GM18873 (cell line): Measurements from ENCODE around the gene PTRHD1.

ENCODE experiments used
- ATAC-seq: cut with Tn5 transposase; IDR thresholded peaks from one replicate; pipeline ENCODE4 v1.9.1; 2021; ENCODE audit warnings: mild to moderate bottlenecking, moderate library complexity, moderate number of reproducible peaks; ENCODE audit not compliant: unreplicated experiment, low FRiP score

Gene PTRHD1

DNA sequence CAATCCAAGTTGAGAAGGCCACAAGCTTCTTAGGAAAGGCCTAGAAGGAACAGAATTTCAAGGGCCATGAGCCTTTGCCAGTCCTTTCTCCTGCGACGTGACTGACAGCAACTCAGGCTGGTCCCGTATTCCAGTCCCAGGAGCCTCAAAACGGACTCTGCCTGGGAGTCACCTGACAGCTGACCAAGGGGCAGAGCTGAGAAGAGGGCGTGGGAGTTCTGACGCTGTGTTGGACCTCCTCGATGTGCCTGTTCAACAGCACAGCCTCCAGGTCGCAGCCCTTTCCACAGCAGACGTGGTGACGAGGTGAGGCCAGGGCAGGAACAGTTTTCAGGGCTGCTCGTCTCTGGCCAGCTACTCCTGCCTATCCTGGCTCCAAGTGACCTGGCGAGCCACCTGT lies 37.6 kb upstream of the PTRHD1 start:
- ATAC-seq: no peak

DNA sequence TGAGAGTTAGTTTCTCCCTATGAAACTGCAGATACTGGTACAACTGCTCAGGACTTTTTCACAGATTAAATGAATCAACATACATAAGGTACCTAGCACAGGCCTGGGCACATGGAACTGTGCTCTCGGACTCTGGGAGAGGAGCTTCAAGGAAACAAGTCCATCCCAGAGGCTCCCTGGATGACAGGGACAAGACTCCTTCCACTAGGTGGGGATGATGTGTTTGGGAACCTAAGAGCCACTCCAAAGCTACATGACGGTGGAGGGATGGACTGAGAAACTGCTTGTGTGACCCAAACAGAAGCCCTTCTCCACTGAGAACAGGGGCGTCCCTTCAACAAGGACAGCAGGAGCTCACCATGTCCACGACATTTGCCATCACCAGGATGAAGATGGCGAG lies 37.2 kb upstream of the PTRHD1 start:
- no peak for ATAC-seq

DNA sequence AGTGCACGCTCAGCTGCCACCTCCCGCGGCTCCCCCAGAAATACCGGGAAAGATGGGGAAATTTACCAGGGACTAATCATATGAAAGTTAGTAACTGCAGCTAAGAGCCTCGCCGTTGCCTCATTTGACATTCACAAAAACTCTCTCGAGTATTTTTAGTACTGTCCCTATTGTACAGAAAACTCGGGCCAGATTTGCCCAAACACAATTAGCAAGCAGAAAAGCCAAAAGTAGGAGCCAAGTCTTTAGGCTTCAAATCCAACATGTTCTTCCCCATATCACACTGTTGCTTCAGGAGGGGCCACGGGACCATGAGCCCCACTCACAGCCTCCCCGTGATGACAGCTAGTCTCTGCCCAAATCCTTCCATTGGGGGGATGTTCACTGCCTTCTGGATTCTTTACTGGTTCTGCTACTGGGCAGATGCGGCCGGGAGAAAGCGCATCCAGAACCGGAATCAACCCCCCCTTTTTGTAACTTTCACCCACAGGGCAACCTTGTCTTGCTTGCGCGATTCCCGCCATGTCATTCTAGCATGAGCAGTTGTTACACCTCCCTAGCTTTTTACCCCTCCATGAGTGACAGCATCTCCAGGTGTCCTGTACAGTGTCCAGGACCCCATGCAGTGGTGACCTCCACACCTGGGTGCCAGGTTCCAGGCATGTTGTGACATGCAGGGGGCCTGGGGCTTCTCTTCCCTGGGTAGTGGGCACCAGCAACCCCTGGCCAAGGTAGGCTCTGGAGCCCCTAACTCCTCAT lies 35.2 kb upstream of the PTRHD1 start:
- ATAC-seq: no peak

DNA sequence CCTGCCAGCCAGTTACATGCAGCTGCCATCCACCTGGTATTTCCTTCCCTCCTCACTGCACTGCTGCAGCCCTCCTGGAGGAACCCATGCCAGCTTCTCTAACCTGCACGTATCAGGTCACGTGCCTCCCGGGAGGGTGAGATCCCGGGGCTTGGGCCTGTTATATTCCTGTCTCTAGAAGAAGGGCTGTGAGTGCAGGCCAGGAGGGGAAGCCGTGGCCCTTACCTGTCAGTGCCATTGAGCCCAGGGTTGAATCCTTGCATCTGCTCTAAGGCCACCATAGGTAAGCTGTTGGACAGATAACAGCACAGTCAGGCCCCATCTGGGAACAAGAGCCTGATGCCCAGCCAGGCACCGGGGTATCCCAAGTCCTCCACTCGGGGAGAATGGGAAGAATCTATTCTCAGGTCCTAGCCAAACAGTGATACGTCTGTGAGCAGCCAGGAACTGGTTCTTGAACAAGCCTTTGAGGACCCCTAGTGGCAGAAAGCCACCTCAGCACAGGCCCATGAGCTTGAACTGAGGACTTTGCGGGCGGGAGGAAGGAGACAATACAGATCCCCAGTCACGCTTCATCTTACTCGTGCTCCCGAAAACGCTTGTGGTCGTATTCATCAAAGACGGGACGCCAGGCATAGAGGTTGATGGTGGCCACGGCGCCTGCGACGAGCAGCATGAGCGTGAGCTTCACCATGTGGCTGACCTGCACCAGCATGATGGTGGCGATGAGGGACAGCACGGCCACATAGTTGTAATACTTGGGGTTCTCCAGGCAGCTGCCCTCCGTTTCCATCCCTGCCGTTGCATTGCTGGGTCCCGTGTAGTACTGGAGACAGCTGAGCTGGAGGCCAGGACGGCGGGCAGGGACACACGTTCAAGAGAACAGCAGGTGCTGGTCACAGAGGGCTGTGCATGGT lies 34.4 kb upstream of the PTRHD1 start:
- ATAC-seq: no peak

DNA sequence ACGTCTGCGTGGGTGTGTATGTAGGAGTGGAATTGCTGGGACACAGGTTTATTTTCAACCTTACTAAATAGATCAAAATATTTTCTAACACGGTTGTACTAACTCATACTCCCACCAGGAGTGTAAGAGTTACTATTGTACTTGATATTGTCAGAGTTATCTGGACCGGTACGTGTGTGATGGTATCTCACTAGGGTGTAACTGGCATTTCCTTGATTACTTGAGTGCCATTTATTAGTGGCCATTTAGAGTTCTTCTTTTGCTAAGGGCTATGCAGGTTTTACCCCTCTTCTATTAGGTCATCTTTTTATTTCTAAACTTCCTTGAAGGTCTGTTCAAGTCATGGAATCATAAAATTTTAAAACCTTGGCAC lies 33.6 kb upstream of the PTRHD1 start:
- ATAC-seq: no peak

DNA sequence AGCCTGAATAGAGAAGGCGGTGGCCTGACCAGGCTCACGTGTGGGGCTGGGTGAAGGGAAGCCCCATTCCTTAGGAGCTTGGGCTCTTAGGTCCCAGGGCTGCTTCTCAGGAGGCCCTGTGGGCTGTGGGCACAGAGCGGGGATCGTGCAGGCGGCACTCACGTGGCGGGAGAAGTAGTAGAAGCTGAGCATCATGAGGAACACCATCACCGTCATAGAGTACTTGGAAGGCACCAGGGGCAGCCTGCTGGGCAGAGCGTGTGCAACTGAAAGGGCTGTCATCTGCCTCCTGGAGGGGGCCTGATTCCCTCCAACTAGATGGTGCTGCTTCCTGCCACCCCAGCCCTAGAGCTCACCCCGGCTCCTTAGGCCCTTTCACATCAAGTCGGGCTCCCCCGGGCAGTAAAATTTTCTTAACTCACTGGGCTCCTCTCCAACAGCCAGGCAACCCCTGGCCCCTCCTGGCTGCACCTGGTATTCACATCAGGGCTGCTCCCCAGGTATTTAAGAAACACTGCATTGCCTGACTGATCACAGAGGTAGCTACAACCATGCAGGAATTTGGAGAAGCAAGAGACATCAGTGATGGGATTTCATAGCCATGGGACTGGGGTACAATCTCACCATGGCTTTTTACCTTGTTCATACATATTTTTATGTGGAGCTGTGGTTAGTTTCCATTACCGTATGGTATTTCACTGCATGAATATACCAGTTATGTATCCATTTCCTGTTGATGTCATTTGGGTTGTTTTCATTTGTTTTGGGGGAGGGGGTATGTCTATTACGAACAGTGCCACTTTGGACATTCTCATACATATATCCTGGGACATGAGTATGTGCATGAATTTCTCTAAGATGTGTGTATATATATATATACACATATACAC lies 32.9 kb upstream of the PTRHD1 start:
- no peak for ATAC-seq

DNA sequence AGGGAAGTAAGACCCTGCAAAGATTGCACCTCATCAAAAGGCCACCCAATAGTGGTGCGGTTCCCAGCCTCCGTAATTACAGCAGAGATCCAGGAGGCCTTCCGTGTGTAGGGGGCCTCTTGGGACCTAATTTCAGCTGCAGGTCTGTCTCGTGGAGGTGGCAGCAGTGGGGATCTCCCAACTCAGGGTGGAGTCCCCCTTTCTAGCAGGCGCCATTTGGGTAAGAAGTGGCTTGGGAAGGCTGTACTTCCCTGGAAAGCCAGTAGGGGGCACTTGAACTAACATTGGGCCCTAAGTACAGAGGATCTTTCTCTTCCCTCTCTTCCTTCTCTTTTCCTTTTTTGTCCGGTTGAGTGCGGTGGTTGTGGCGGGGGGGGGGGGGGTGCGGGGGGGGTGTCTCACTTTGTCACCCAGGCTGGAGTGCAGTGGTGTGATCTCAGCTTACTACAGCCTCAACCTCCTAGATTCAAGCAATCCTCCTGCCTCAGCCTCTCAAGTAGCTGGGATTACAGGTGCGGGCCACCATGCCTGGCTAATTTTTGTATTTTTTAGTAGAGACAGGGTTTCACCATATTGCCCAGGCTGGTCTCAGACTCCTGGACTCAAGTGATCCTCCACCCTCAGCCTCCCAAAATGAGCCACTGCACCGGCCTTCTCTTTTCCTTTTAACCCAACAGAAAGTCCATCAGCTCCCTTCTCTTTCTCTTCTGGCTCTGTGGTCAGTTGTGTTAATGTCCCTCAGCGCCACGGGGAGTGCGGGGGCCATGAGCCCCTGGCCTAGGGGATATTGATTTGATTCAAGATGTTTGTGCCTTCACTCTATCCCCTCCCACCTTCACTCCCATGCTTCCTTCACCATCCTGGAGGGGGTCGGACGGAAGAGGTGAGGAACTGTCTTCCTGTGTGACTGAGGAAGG lies 32.0 kb upstream of the PTRHD1 start:
- ATAC-seq: no peak

DNA sequence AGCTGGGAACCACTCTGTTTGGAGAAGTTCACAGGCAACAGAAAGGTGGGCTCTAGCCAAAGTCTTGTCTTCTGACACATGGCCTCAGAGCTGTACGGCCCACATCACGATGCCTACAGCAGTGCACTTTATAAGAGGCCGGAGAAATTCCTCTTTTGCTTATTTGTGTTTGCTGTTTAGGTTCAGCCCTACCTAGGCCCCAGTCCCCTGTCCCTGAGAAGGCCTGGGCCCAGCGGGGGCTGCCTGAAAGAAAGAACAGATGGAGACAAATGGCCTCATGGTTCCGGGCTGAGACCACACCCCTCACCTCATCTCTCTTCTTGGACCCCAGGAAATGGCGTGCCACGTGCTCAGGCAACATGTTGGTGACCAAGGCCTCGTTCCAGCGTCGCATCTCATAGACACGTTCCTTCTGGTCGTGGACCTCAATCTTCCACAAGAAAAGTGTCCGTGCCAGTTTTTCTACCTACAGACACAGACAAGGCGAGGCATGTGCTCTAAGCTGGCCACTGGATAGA lies 30.9 kb upstream of the PTRHD1 start:
- ATAC-seq: no peak

DNA sequence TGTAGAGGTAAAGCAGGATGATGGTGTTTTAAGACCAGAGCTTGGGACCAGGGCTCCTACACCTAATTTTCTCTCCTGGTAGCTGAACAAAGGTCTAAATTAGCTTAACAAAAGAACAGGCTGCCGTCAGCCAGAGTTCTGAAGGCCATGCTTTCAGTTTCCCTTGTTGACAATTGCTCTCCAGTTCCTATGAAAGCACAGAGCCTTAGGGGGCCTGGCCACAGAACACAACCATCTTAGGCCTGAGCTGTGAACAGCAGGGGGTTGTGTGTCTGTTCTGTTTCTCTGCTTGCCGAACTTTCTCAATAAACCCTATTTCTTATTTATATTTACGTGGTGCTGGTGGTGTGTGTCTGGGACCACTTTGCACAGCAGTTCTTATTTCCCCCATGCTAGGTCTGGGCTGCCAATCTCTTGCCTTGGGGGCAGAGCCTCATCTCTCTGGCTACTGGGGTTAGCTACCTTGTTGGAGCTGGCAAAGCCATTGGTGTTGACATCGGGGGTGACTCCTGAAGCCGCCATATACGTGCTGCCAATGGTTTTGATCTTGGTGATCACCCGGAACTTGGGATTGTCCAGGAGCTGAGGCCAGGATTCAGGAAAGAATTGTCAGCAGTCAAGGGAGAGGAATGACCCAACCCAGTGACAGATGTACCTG lies 29.0 kb upstream of the PTRHD1 start:
- no peak for ATAC-seq

DNA sequence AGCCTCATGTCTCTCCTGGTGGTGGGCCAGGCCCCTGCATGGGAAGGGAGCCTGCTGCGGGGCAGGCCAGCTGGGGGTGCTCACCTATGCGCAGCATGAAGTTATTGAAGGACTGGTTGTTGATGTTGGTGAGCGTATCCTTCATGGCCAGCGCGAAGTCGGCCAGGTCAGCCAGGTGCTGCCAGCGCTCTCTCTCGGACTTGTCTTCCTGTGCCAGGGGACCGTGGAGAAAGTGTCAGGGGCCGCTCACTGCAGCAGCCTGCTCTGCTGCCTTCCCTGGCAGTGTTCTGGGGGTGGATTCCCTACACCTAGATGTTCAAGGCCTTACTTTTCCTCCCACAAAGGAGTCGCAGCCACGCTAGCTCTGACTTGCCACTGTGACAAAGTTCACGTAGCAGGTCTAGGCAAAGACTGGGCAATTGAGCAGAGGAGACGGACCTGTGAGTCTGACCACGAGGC lies 28.3 kb upstream of the PTRHD1 start:
- ATAC-seq: no peak

DNA sequence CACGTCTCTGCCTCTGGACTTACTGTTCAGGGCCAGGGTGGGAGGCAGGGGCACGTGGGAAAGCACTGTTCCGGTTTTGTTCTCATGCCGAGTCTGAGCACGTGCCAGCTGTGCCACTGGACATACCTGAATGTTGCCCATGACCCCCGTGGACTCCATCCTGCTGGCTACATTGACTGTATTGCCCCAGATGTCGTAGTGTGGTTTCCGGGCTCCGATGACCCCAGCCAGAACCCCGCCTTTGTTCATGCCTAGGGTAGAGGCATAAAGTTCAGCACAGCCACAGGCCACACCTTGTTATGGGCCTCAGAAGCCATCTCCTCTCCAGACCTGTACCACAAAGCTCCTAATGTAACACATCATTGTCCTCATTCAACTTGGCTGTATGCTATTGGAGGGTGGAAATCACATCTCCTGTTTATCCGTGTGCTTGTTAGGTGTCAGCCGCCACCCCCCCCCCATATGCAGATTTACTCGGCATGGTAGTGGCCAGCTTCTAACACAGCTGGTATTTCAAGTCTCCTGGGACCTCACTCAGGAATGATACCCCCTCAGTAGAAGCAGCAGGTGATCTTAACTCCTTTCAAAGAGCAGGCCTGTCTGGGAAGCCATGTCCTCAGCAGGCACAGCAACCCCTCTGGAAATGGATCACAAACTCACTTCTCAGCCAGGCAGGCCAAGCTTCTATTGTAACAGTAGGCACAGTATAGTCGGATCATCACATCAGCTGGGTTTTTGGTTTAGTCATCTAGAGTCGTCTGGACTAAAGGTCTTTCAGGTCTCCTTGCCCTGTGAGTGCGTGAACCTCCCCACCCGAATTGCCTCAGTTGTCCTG lies 27.6 kb upstream of the PTRHD1 start:
- no peak for ATAC-seq

DNA sequence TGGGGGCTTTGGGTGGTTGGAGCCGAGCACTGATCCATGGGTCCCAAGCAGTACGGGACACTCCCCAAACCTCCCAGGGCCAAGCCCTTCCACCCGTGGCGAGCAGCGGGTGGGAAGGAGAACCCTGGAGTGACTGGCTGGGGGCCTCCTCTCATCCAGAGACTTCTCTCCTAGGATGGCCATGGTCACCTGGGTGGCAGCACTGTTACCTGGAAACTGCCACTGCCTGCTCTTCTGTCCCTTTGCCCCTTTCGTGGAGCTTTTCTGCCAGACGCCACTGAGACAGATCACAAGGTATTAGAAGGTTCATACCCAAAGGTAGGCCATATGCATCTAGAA lies 27.0 kb upstream of the PTRHD1 start:
- no peak for ATAC-seq

DNA sequence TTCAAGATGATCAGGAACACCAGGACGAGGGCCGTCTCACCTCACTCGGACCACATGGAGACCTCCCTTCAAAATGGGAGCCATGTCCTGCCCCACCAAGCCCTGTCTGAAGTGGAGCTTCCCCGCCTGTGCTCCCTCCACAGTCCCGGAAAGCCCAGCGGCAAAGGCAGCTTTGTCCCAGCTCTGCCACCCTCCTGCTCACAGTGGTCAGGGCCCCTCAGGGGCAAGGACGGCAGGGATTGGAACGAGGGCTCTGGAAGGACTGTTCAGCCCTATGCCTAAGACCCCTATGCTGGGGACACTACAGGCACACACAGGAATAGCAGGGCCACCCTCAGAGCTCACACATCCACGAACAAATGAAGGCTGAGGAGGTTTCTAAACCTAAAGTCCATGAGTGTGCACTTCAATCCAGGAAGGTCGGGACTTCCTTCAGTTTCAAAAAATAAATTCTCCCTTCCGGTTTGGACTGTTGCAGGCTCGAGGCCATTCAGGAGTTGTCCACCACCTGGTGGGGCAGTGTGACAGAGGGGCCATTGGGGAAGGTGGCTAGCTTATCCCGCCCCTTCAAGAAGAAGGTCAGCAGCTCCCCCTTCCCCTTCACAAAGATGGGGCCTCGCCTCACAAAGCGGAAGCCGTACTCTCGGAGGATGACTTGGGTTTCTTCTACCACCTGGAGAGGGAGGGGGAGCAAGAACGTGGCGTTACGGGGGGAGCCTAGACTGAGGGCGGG lies 26.4 kb upstream of the PTRHD1 start:
- no peak for ATAC-seq

DNA sequence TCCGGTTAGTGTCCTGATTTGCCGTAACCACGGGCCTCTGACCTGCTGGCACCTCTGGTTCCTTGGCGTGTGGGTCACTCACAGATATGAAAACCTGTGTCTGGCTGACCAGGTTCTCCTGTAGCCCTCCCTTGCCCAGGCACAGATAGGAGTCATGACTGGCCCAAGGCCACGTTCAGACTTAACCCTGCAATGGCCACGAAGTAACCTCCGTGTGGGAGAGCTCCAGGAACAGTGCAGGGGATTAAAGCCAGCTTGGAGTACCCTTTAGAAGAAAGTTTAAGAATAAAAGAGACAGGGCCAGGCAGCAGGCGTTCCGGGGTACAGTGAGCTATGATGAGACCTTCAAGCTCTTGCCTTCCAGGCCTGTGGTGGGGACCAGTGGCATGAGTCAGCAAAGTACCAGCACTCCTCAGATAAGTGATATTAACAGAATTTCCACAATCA lies 25.6 kb upstream of the PTRHD1 start:
- ATAC-seq: no peak

DNA sequence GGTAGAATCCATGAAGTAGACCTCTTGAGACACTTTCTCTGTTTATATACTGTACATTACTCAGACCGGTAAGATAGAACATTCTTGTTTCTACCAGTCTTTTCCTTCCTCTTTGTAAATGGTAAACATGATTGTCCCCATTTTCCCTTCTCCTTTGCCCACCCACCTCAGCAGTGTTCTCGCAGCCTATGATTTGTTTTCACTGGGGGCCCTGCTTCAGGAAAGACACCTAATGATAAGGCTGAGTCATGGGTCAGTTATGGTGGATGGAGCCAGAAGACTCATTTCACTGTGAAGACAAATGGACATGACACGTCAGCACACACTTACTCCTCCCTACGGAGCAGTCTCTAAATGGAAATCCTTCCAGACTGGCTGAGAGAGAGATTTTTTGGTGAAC lies 23.7 kb upstream of the PTRHD1 start:
- no peak for ATAC-seq

DNA sequence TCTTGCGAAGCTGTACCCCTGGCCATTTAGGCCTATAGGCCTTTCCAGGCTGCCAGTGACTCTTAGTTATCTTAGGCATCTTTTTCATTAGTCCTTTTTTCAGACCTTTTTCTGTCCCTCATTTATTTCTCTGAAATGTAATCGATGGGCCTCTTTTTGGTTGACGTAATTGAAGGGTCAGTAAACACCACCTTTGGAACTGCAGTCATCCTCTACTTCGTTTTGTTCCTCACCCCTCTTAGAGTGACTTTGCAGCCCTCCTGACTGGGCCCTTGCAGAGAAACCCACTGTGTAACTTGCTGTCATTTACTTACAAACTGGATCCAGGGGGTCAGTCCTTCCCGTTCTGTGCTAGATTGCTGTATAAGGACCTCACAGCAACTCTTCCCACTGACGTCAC lies 23.2 kb upstream of the PTRHD1 start:
- ATAC-seq: no peak

DNA sequence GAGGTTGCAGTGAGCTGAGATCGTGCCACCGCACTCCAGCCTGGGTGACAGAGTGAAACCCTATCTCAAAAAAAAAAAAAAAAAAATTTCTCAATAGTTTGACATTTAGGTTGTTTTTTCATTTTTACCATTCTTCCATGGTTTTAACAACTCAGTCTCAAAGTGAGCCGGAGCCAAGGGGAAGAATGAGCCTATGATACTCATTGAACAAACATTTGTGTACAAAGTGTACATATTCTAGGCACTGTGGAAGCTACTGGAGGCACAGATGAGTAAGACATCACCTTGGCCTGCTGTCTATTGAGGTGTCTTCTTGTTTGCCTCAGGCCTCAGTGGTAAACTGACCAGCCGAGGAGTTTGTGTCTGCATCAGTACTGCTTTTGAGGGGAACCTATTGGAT lies 22.0 kb upstream of the PTRHD1 start:
- no peak for ATAC-seq

DNA sequence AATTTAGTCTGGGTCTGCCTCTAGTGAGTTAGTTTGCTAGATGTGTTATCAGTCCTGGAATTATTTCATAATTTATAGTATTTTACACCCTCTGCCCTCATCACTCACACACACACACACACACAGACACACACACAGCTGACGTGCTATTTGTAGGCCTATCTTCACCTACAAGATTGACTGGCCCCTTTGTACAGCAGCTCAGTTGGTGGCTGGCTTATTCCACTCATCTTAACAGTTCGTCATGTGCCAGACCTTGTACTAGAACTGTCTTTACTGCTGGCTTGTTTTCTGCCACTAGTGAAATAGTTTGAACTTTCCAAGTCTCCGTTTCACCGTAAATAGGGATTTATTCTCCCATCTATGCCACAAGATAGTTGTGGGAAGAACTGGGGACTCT lies 21.3 kb upstream of the PTRHD1 start:
- no peak for ATAC-seq
